GM19467 (cell line): ENCODE data around the gene MAMLD1.

Experiments used
- ATAC-seq: cut with Tn5 transposase; IDR thresholded peaks from one replicate; pipeline ENCODE4 v1.9.1; 2021; ENCODE audit warnings: mild to moderate bottlenecking, moderate library complexity; ENCODE audit not compliant: unreplicated experiment

Gene MAMLD1

DNA sequence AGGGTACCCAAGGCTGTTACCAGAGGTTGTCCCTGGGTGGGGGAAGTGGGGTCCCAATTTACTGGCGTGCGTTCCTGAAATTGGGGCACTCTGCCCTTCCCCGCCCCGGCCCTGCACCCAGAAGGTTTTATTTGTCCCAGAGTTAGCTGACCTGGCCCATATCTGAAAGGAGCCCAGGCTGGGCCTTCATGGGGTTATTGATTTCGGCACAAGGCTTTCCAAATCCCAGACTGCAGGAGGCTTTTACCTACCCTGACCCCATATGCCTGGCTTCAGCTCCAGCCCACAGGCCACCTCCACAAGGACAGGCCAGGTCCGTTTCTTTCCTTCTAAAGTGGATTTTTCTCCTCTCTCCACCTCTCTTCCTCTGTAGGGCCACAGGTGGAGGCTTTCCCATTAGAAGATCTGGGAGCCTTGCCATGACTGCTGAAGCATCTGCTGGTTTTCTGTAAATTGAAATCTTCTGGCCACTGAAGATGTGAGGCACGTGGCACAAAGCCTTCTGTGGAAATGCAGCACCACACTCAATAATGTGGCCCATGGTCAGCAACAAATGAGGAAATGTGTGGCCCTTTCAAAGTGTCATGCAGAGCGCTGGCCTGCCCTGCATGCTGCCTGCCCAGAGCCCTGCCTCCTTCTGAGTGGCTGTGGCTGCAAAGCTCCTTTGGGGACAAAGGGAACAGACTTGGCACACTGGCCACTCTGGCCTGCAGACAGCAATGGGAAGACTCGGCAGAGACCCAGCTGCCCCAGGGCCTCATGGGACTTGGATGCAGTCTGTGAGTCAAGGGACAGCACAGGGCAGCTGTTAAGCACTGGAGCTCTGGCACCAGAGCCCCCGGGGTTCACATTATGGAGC is 162.2 kb downstream of the MAMLD1 start:
- no peak for ATAC-seq

GRCh38 chrX:150526692-150527091 is 163.6 kb downstream of the MAMLD1 start:
- no peak for ATAC-seq

- no peak for ATAC-seq
Measured at GRCh38 chrX:150527108-150527507, 164.0 kb downstream of the MAMLD1 start.

DNA sequence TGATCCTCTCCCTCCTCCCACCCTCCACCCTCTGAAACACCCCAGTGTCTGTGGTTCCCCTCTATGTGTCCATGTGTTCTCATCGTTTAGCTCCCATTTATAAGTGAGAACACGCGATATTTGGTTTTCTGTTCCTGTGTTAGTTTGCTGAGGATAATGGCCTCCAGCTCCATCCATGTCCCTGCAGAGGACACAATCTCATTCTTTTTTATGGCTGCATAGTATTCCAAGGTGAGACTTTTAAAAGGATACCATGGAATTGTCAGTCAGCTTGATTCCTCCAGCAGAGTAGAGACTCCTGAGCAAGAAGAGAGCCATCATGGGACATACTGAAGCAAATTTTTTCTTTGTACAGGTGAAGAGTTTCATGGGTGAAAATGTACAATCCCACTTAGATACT is 166.5 kb downstream of the MAMLD1 start:
- ATAC-seq: no peak

DNA sequence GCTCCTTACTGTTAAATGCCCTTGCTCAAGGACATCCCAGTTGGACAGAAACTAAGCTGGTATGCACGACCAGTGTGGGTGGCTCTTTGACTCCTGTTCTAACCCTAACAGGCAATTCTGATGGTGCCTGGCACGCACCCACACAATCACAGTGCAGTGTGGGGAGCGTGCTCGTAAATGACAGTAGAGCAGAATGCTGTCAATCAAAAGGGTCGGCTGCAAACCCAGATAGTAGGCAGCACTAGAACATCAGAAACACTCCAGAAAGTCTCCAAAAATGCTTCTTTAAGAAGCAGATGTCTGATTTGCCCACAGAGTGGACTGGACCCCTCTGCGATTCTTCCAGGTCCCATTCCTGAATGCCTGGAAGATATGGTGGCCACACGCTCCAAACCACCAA is 167.7 kb downstream of the MAMLD1 start:
- no peak for ATAC-seq

- no peak for ATAC-seq
Measured at GRCh38 chrX:150531467-150531866, 168.3 kb downstream of the MAMLD1 start.

DNA sequence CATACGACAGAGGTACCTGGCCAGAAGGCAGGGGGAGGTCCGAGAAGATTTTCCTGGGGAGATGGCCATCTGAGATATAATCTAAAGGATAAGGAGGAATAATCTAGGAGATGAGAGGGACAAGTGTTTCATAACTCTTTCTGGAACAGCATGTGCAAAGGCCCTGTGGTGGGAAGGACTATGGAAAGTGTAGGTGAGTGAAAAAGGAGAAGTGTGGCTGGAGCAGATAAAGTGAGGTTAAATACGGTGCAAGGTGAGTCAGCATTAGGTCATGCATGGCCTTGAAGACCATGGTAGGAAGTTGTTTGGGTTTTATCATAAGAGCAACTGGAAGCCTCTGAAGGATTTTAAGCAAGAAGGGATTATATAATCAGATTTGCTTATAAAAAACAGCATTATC is 170.7 kb downstream of the MAMLD1 start:
- no peak for ATAC-seq

GRCh38 chrX:150536455-150537116 is 173.5 kb downstream of the MAMLD1 start:
- no peak for ATAC-seq

DNA sequence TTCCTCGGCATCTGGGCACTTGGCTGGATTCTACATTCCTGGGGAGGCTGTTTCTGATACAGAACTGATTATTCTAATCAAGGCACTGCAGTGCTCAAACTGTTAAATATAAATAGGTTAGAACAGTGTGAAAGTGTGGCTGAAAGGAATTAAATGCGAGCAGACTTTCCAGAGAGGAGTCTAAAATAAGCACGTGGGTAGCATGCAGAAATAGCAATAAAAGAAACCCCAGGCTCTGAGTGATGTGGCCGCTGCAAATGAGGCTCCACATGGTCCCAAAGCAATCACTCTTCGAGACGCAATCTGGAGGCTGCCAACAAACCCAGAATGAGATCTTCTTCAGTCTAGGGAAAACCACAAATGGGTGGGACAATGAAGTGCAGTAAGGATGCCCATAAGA is 174.7 kb downstream of the MAMLD1 start:
- ATAC-seq: no peak

DNA sequence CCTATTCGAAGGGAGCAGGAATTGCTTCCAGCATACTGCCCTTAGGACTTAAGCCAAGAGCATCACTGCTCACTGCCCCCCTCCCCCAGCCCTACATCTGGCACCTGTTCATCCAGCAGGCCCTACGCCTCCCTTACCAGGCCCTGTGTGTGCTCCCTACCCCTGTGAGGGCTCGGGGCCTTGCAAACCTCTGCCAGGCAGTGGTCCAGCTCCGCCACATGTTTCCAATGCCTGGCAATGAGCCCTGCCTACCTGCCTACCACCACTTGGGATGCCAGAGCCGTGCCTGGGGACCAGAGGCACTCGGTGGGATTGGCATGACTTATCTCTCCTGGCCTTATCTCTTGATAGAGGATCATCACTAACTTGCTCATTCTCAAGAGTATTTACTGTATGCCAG is 177.8 kb downstream of the MAMLD1 start:
- ATAC-seq: no peak

DNA sequence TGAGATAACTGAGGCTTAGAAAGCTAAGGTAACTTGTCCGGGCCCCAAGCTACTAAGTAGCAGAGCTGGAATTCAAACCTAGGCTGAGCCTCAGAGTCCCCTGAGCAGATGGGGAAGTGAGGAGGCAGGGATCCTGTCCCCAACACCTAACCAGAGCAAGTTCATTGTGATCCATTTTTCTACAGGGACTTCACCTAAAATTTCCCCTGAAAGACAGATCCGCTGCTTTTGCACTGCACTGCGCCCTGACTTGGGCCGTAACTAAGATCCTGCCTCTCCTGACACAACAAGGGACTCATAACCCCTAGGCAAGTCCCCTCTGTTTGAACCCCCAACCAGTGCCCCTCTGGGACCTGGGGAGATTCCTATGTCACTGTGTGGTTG is 179.7 kb downstream of the MAMLD1 start:
- ATAC-seq: peak; percentile 11

DNA sequence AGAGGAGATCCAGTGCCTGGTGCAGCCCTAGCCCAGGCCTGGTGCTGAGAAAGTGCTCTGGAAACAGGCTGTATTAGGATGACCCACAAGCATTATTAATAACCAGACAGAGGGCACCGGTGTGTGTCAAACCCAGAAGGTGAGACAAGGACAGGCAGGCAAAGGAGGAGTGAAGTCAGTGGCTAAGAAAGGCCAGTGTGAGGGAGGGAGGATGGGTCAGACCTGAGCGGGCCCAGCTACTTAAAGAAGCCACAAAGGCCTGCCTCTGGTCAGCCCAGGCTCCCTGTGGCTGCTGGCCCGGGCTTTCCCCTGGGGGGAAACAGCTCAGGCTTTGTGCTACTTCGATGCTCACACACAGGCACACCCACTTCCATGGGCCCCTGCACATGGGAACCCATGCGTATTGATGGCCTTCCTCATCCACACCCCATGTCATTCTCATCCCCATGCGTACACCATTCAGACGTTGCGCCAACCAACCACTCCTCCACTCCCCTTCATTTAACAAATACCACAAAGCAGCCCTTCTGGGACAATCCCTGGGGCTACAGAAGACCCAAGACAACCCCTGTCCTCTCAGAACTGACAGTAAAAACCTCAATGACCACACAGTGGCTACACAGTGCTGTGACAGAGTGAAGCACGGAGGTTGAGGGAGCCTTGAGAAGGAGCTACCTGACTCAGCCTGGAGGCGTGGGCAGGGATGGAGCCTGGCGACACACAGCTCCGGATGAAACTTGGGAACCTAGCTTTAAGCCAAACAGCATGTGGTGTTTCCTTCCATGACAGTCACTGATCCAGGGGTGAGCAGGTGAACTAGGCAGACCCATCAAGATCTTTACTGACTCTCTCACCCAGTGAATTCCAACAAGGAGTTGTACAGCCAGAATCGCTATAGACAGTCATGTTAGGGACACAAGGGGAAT is 180.4 kb downstream of the MAMLD1 start:
- peak; percentile 43 for ATAC-seq

GRCh38 chrX:150544222-150544787 is 181.2 kb downstream of the MAMLD1 start:
- ATAC-seq: no peak

DNA sequence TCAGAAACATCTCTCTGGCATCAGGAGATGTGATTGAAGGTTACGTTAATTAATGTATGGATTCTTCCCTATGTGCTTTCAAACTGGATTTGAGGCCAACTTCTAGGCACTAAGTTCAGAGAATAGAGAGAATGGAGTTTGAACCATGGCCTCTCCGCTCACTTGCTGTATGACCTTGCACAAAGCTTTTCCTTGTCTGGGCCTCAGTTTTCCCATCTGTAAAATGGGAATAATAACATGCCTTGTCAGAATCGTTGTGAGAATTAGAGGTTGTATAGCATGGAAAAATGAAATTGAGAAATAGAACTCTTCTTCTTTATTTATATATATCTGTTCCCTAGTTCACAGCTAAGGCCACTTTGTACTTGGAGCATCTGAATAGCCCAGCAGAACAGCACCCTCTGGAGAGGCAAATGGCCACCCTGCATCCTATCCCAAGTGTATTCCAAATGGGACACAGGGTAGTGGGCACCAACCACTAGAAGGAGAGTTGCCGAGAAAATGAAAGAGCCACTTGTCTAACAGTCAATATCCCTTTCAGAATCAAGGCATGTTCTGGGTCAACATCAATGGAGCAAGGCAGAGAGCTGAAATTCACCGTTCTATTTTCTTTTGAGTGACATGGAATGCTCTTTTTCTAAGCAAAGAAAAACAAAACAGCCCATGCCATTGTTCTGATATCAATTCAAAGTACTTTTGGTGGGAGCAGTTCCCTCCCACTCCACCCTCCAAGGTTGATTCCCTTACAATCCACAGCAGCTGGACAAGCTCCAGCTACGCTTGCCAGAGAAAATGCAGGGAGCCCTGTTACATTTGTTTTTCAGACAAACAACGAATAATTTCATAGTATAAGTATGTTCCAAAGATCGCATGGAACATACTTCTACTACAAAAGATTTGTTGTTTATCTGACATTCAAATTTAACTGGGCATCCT is 182.0 kb downstream of the MAMLD1 start:
- ATAC-seq: no peak

DNA sequence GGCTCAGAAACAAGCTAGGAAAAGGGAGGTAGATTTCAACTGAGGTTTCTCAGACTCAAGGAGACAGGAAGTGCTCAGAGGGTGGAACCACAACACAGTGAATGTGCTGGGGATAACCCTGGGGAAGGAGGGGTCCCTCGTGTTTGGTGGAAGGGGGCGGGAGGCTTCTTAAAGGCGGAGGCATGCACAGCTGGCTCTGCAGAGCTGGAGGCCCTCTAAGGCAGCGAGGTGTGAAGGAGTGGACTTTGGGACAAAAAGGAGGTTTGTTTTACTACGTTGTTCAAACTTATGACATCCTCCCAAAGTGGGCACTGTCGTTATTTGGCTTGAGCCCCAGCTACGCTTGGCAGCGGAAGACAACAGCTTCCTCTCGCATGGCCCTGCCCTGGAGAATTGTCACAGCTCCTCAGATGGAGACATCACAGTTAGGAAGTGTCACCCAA is 183.6 kb downstream of the MAMLD1 start:
- ATAC-seq: no peak

- peak; percentile 74 for ATAC-seq
Measured at GRCh38 chrX:150547375-150548115, 184.4 kb downstream of the MAMLD1 start.

- no peak for ATAC-seq
Measured at GRCh38 chrX:150548251-150548650, 185.1 kb downstream of the MAMLD1 start.

GRCh38 chrX:150548684-150549083 is 185.6 kb downstream of the MAMLD1 start:
- no peak for ATAC-seq

GRCh38 chrX:150551963-150552362 is 188.8 kb downstream of the MAMLD1 start:
- no peak for ATAC-seq
